ENCODE results near the gene THSD4.
"Not testable (repeated sequence)": the region's sequence is repeated elsewhere in the genome, so short reads cannot be mapped to it uniquely, and the experiment has no call there.

THSD4 gene

GRCh38 chr15:71151081-71151480, 35.8 kb downstream of the THSD4 start:
- DNase-seq: no peak

- DNase-seq: no peak
Observed at GRCh38 chr15:71152542-71152941, 37.3 kb downstream of the THSD4 start.

- no peak for DNase-seq
Observed at GRCh38 chr15:71153823-71154524, 38.7 kb downstream of the THSD4 start.

- no peak for DNase-seq
Observed at GRCh38 chr15:71154607-71155200, 39.4 kb downstream of the THSD4 start.

- DNase-seq: no peak
Observed at GRCh38 chr15:71155534-71155933, 40.3 kb downstream of the THSD4 start.

- DNase-seq: no peak
Observed at GRCh38 chr15:71160976-71161375, 45.7 kb downstream of the THSD4 start.

- DNase-seq: no peak
Observed at GRCh38 chr15:71162309-71162708, 47.0 kb downstream of the THSD4 start.

GRCh38 chr15:71164606-71165005, 49.3 kb downstream of the THSD4 start:
- DNase-seq: not testable (repeated sequence)

- no peak for DNase-seq
Observed at GRCh38 chr15:71167445-71168165, 52.3 kb downstream of the THSD4 start.

GRCh38 chr15:71168166-71168834, 53.0 kb downstream of the THSD4 start:
- DNase-seq: no peak

- no peak for DNase-seq
Observed at GRCh38 chr15:71170163-71170562, 54.9 kb downstream of the THSD4 start.

GRCh38 chr15:71171195-71171594, 55.9 kb downstream of the THSD4 start:
- no peak for DNase-seq

GRCh38 chr15:71174360-71174759, 59.1 kb downstream of the THSD4 start:
- DNase-seq: not testable (repeated sequence)

- DNase-seq: no peak
Observed at GRCh38 chr15:71180986-71181853, 65.9 kb downstream of the THSD4 start.

GRCh38 chr15:71182522-71182921, 67.3 kb downstream of the THSD4 start:
- no peak for DNase-seq

- no peak for DNase-seq
Observed at GRCh38 chr15:71183063-71183462, 67.8 kb downstream of the THSD4 start.

GRCh38 chr15:71185706-71186105, 70.4 kb downstream of the THSD4 start:
- DNase-seq: no peak

GRCh38 chr15:71186267-71186666, 71.0 kb downstream of the THSD4 start:
- DNase-seq: no peak

GRCh38 chr15:71187078-71187477, 71.8 kb downstream of the THSD4 start:
- no peak for DNase-seq

- DNase-seq: no peak
Observed at GRCh38 chr15:71187526-71187925, 72.3 kb downstream of the THSD4 start.

GRCh38 chr15:71189718-71190117, 74.4 kb downstream of the THSD4 start:
- DNase-seq: no peak

- DNase-seq: no peak
Observed at GRCh38 chr15:71191296-71191695, 76.0 kb downstream of the THSD4 start.

- DNase-seq: no peak
Observed at GRCh38 chr15:71192816-71193215, 77.5 kb downstream of the THSD4 start.
